HEK293 (cell line): ENCODE results near the gene SENP8.

Experiments
- CTCF ChIA-PET: fragments of 350-600 bp; formaldehyde crosslinking; extraction: SDS; loops from one replicate; lab custom pipeline; 2021; ENCODE audit warnings: antibody characterized with exemption; lab: Yijun Ruan, JAX
- POLR2A ChIA-PET: fragments of 300-600 bp; formaldehyde crosslinking; extraction: SDS; loops from one replicate; lab custom pipeline; 2020; ENCODE audit warnings: antibody characterized with exemption, inconsistent platforms; lab: Yijun Ruan, JAX
- H3K27ac ChIP-seq: fragments of 200-500 bp; sonication (Bioruptor generic); 2 replicates; pipeline ENCODE4 v1.5.1; 2014; ENCODE audit warnings: low read depth, low read length, control low read depth, inconsistent platforms; ENCODE audit errors: extremely low read depth
- H3K36me3 ChIP-seq, 2 experiments: fragments of 200-500 bp in 1 of 2; sonication (Bioruptor generic) in 1 of 2; 1 replicate in 1 of 2; 2 replicates in 1 of 2; pipeline ENCODE4 v1.5.1; 2014 to 2017; ENCODE audit warnings: inconsistent platforms in 2 of 2, low read length in 2 of 2; ENCODE audit not compliant: control insufficient read depth in 2 of 2, insufficient read depth in 1 of 2
- H3K4me1 ChIP-seq: fragments of 200-500 bp; sonication (Bioruptor generic); 2 replicates; pipeline ENCODE4 v1.5.1; 2014; ENCODE audit warnings: mild to moderate bottlenecking, low read length, inconsistent platforms; ENCODE audit not compliant: control insufficient read depth, insufficient read depth
- H3K4me3 ChIP-seq: 2 replicates; pipeline ENCODE4 v1.5.1; 2011; ENCODE audit warnings: low read depth, mild to moderate bottlenecking, control low read depth, low read length, moderate library complexity
- H3K9me3 ChIP-seq: fragments of 200-500 bp; sonication (Bioruptor generic); 2 replicates; pipeline ENCODE4 v1.5.1; 2014; ENCODE audit warnings: low read depth, low read length, inconsistent platforms; ENCODE audit not compliant: control insufficient read depth, insufficient read depth
- FEZF1 ChIP-seq: fragments of 450-650 bp; formaldehyde crosslinking; IDR thresholded peaks from 2 replicates; pipeline ENCODE4 v1.5.1; 2016; ENCODE audit warnings: missing biosample characterization, missing genetic modification characterization
- GLIS2 ChIP-seq: fragments of 450-650 bp; formaldehyde crosslinking; IDR thresholded peaks from 2 replicates; pipeline ENCODE4 v1.5.1; 2016; ENCODE audit warnings: missing biosample characterization, missing genetic modification characterization
- HOXD13 ChIP-seq: sonication (generic); formaldehyde crosslinking; IDR thresholded peaks from 2 replicates; pipeline ENCODE4 v1.8.0; 2022; ENCODE audit warnings: missing genetic modification reagents, borderline replicate concordance
- KLF10 ChIP-seq: fragments of 450-650 bp; IDR thresholded peaks from 2 replicates; pipeline ENCODE4 v1.5.1; 2018; ENCODE audit warnings: missing biosample characterization, mild to moderate bottlenecking, missing genetic modification characterization
- OSR2 ChIP-seq: fragments of 450-650 bp; formaldehyde crosslinking; IDR thresholded peaks from 2 replicates; pipeline ENCODE4 v1.5.1; 2016; ENCODE audit warnings: missing biosample characterization, missing genetic modification characterization
- RBAK ChIP-seq: fragments of 450-650 bp; formaldehyde crosslinking; IDR thresholded peaks from 2 replicates; pipeline ENCODE4 v1.5.1; 2016; ENCODE audit warnings: missing biosample characterization, missing genetic modification characterization
- ZNF169 ChIP-seq: fragments of 450-650 bp; formaldehyde crosslinking; IDR thresholded peaks from 2 replicates; pipeline ENCODE4 v1.5.1; 2016; ENCODE audit warnings: missing biosample characterization, missing genetic modification characterization
- ZNF211 ChIP-seq: fragments of 450-650 bp; formaldehyde crosslinking; IDR thresholded peaks from 2 replicates; pipeline ENCODE4 v1.5.1; 2016; ENCODE audit warnings: low read depth, missing biosample characterization, missing genetic modification characterization
- ZNF214 ChIP-seq: fragments of 450-650 bp; formaldehyde crosslinking; IDR thresholded peaks from 2 replicates; pipeline ENCODE4 v1.5.1; 2017; ENCODE audit warnings: missing biosample characterization, mild to moderate bottlenecking, missing genetic modification characterization, borderline replicate concordance
- ZNF223 ChIP-seq: fragments of 450-650 bp; formaldehyde crosslinking; IDR thresholded peaks from 2 replicates; pipeline ENCODE4 v1.5.1; 2016; ENCODE audit warnings: missing biosample characterization, missing genetic modification characterization
- ZNF366 ChIP-seq: fragments of 450-650 bp; formaldehyde crosslinking; conservative IDR thresholded peaks from 2 replicates; pipeline ENCODE4 v1.5.1; 2016; ENCODE audit warnings: missing biosample characterization, missing genetic modification characterization
- ZNF391 ChIP-seq: fragments of 450-650 bp; formaldehyde crosslinking; IDR thresholded peaks from 2 replicates; pipeline ENCODE4 v1.5.1; 2016; ENCODE audit warnings: low read depth, missing biosample characterization, missing genetic modification characterization, borderline replicate concordance
- ZNF473 ChIP-seq: fragments of 450-650 bp; formaldehyde crosslinking; IDR thresholded peaks from 2 replicates; pipeline ENCODE4 v1.5.1; 2017; ENCODE audit warnings: missing biosample characterization, missing genetic modification characterization
- ZNF501 ChIP-seq: fragments of 450-650 bp; formaldehyde crosslinking; IDR thresholded peaks from 2 replicates; pipeline ENCODE4 v1.5.1; 2016; ENCODE audit warnings: missing biosample characterization, missing genetic modification characterization
- ZNF555 ChIP-seq: fragments of 450-650 bp; formaldehyde crosslinking; conservative IDR thresholded peaks from 2 replicates; pipeline ENCODE4 v1.5.1; 2017; ENCODE audit warnings: missing biosample characterization, mild to moderate bottlenecking, missing genetic modification characterization, inconsistent platforms
- ZSCAN16 ChIP-seq: fragments of 450-650 bp; formaldehyde crosslinking; IDR thresholded peaks from 2 replicates; pipeline ENCODE4 v1.5.1; 2016; ENCODE audit warnings: missing biosample characterization, missing genetic modification characterization
- TF ChIP-seq, protein P1 (sequence below): fragments of 450-650 bp; formaldehyde crosslinking; IDR thresholded peaks from 2 replicates; pipeline ENCODE4 v1.5.1; 2016; ENCODE audit warnings: missing biosample characterization, missing genetic modification characterization
- TF ChIP-seq, protein P2 (sequence below): fragments of 450-650 bp; formaldehyde crosslinking; IDR thresholded peaks from 2 replicates; pipeline ENCODE4 v1.5.1; 2017; ENCODE audit warnings: missing biosample characterization, missing genetic modification characterization
- TF ChIP-seq, protein P3 (sequence below): fragments of 450-650 bp; formaldehyde crosslinking; IDR thresholded peaks from 2 replicates; pipeline ENCODE4 v1.5.1; 2016; ENCODE audit warnings: missing biosample characterization, missing genetic modification characterization
- TF ChIP-seq, protein P4 (sequence below): fragments of 450-650 bp; formaldehyde crosslinking; IDR thresholded peaks from 2 replicates; pipeline ENCODE4 v1.5.1; 2017; ENCODE audit warnings: missing biosample characterization, mild to moderate bottlenecking, missing genetic modification characterization, moderate library complexity
- TF ChIP-seq, protein P5 (sequence below): fragments of 450-650 bp; formaldehyde crosslinking; IDR thresholded peaks from 2 replicates; pipeline ENCODE4 v1.5.1; 2017; ENCODE audit warnings: missing biosample characterization, missing genetic modification characterization
- TF ChIP-seq, protein P6 (sequence below): fragments of 450-650 bp; IDR thresholded peaks from 2 replicates; pipeline ENCODE4 v1.5.1; 2018; ENCODE audit warnings: missing biosample characterization, missing genetic modification characterization
- TF ChIP-seq, protein P7 (sequence below): fragments of 450-650 bp; formaldehyde crosslinking; IDR thresholded peaks from 2 replicates; pipeline ENCODE4 v1.5.1; 2016; ENCODE audit warnings: missing biosample characterization, missing genetic modification characterization

The SENP8 gene

DNA sequence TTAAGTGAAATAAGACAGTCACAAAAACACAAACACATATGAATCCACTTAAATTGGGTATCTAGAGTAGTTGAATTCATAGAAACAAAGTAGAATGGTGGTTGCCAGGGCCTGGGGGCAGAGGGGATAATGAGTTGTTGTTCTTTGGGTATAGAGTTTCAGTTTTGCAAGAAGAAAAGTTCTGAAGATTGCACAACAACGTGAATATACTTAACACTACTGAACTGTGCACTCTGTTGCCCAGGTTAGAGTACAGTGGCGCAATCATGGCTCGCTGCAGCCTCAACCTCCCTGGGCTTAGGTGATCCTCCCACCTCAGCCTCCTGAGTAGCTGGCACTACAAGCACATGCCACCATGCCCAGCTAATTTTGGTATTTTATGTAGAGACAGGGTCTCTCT is 64.5 kb downstream of the SENP8 start (continued):
- TF ChIP-seq, protein P1, sequence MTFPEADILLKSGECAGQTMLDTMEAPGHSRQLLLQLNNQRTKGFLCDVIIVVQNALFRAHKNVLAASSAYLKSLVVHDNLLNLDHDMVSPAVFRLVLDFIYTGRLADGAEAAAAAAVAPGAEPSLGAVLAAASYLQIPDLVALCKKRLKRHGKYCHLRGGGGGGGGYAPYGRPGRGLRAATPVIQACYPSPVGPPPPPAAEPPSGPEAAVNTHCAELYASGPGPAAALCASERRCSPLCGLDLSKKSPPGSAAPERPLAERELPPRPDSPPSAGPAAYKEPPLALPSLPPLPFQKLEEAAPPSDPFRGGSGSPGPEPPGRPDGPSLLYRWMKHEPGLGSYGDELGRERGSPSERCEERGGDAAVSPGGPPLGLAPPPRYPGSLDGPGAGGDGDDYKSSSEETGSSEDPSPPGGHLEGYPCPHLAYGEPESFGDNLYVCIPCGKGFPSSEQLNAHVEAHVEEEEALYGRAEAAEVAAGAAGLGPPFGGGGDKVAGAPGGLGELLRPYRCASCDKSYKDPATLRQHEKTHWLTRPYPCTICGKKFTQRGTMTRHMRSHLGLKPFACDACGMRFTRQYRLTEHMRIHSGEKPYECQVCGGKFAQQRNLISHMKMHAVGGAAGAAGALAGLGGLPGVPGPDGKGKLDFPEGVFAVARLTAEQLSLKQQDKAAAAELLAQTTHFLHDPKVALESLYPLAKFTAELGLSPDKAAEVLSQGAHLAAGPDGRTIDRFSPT (tag by site-specific recombination): no peak
- TF ChIP-seq ZNF211 (peak; percentile 18; the same call in 1 of the 2 replicates), FEZF1 (tag by site-specific recombination) (peak; percentile 56), ZNF501 (tag by site-specific recombination) (no peak), ZSCAN16 (tag by site-specific recombination) (no peak), GLIS2 (tag by site-specific recombination) (no peak), ZNF223 (tag by site-specific recombination) (no peak), ZNF473 (no peak), ZNF214 (tag by site-specific recombination) (no peak), KLF10 (tag by site-specific recombination) (no peak), ZNF391 (tag by site-specific recombination) (peak; percentile 13; the same call in 1 of the 2 replicates), OSR2 (tag by site-specific recombination) (peak; percentile 57; the same call in 1 of the 2 replicates)
- TF ChIP-seq, protein P2, sequence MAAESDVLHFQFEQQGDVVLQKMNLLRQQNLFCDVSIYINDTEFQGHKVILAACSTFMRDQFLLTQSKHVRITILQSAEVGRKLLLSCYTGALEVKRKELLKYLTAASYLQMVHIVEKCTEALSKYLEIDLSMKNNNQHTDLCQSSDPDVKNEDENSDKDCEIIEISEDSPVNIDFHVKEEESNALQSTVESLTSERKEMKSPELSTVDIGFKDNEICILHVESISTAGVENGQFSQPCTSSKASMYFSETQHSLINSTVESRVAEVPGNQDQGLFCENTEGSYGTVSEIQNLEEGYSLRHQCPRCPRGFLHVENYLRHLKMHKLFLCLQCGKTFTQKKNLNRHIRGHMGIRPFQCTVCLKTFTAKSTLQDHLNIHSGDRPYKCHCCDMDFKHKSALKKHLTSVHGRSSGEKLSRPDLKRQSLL (tag by site-specific recombination): no peak
- TF ChIP-seq, protein P3, sequence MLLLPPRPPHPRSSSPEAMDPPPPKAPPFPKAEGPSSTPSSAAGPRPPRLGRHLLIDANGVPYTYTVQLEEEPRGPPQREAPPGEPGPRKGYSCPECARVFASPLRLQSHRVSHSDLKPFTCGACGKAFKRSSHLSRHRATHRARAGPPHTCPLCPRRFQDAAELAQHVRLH (tag by site-specific recombination): no peak
- TF ChIP-seq, protein P4, sequence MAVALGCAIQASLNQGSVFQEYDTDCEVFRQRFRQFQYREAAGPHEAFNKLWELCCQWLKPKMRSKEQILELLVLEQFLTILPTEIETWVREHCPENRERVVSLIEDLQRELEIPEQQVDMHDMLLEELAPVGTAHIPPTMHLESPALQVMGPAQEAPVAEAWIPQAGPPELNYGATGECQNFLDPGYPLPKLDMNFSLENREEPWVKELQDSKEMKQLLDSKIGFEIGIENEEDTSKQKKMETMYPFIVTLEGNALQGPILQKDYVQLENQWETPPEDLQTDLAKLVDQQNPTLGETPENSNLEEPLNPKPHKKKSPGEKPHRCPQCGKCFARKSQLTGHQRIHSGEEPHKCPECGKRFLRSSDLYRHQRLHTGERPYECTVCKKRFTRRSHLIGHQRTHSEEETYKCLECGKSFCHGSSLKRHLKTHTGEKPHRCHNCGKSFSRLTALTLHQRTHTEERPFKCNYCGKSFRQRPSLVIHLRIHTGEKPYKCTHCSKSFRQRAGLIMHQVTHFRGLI: no peak
- TF ChIP-seq, protein P5, sequence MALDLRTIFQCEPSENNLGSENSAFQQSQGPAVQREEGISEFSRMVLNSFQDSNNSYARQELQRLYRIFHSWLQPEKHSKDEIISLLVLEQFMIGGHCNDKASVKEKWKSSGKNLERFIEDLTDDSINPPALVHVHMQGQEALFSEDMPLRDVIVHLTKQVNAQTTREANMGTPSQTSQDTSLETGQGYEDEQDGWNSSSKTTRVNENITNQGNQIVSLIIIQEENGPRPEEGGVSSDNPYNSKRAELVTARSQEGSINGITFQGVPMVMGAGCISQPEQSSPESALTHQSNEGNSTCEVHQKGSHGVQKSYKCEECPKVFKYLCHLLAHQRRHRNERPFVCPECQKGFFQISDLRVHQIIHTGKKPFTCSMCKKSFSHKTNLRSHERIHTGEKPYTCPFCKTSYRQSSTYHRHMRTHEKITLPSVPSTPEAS: no peak
- TF ChIP-seq, protein P6, sequence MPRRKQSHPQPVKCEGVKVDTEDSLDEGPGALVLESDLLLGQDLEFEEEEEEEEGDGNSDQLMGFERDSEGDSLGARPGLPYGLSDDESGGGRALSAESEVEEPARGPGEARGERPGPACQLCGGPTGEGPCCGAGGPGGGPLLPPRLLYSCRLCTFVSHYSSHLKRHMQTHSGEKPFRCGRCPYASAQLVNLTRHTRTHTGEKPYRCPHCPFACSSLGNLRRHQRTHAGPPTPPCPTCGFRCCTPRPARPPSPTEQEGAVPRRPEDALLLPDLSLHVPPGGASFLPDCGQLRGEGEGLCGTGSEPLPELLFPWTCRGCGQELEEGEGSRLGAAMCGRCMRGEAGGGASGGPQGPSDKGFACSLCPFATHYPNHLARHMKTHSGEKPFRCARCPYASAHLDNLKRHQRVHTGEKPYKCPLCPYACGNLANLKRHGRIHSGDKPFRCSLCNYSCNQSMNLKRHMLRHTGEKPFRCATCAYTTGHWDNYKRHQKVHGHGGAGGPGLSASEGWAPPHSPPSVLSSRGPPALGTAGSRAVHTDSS (tag by site-specific recombination): no peak
- TF ChIP-seq, all 188 proteins: peak for 30

DNA sequence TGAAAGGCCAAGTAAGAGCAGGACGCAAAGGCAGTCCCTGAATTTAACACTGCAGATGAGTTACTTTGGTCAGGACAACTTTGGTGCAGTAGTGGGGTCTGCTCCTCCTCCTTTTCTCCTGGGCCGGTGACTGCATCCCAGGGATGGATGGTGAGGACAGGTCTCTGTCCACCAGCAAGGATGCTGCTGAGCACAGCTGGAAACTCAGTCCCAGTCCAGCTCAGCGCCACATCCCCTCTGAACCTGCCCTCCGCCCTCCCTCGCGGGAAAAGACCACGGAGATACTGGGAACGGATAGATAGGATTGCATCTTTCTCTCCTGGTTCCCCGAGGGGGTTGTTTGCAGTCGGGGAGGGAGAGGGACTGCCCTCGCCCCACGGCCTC is 65.6 kb downstream of the SENP8 start:
- ChIA-PET POLR2A (interaction anchor here (0.5 to 0.6 kb wide), 2 partner anchors 47 to 440 kb away, joined by 3 to 8 read pairs; no protein-coding TSS in a partner anchor), CTCF (interaction anchor here (0.6 to 1.4 kb wide), 5 partner anchors 11 to 383 kb away, joined by 3 to 10 read pairs (median 4); no protein-coding TSS in a partner anchor)
- Histone ChIP-seq H3K36me3 (no peaks in the 10 kb centered on the region), H3K9me3 (no peaks in the 10 kb centered on the region), H3K4me3 (peak overlapping the region; percentile 9), H3K27ac (no peak overlapping the region; the same call in 1 of the 2 replicates), H3K4me1 (peaks cover 6% of the 10 kb centered on the region; the same call in 1 of the 2 replicates)
- no peak for TF ChIP-seq ZNF555 (tag by site-specific recombination)
- no peak for TF ChIP-seq RBAK (tag by site-specific recombination)
- TF ChIP-seq, protein P7, sequence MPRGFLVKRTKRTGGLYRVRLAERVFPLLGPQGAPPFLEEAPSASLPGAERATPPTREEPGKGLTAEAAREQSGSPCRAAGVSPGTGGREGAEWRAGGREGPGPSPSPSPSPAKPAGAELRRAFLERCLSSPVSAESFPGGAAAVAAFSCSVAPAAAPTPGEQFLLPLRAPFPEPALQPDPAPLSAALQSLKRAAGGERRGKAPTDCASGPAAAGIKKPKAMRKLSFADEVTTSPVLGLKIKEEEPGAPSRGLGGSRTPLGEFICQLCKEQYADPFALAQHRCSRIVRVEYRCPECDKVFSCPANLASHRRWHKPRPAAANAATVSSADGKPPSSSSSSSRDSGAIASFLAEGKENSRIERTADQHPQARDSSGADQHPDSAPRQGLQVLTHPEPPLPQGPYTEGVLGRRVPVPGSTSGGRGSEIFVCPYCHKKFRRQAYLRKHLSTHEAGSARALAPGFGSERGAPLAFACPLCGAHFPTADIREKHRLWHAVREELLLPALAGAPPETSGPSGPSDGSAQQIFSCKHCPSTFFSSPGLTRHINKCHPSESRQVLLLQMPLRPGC (tag by site-specific recombination): no peak
- TF ChIP-seq, protein P4: no peak
- 0 out of 2 replicates have a peak, but pooled peaks have one; percentile 26 for TF ChIP-seq ZNF366
- TF ChIP-seq KLF10 (tag by site-specific recombination): no peak
- TF ChIP-seq ZNF169 (tag by site-specific recombination): no peak
- no peak for TF ChIP-seq HOXD13 (CRISPR knock-in tag)
